ENCODE results near the gene DEDD. TPM values are rescaled to one million over a fixed set of nuclear protein-coding genes. Genes with fewer than 3 reads are reported as not detected.

Gene DEDD
- total RNA-seq, 1 experiment from 2014 or later = 32.8 TPM

DNA sequence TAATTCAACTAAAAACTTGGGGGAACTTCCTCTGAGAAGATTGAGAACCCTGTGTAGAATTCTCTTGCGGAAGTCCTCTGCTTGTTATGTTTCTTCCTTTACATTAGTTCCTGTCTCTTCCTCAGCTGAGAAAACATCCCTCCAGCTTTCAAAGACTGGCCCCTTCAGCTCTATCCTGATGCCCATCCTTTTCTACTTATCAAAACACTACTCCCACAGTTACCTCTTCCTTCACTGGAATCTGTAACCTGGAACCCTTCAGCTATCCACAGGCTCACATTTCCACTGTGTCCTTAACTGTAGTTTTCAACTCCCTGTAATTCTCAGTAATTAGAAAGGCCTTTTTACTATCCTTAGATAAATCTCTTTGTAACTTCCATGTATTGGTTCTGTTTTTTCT lies 6.0 kb upstream of the DEDD start (continued):
- no peak for TF ChIP-seq POLR2A (IDR thresholded peaks at IDR 0.05; ENCODE audit: borderline replicate concordance, extremely low read depth, insufficient read depth, insufficient read length)

DNA sequence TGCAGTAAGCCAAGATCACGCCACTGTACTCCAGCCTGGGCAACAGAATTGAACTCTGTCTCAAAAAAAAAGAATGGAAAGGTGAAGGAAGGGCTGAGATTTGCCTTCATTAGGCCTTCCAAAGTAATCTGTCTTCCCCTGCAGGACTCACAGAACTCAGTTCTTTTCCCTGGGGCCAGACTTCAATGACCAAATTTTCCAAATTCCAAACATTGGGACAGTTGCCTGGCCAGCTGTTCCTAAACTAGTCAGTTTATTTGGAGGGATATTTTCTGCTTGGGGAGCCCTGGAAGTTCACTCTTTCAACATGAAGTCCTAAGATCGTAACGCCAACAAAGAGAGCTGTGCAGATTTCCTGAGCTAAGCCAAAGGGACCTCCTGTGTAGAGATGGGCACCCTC lies 5.4 kb upstream of the DEDD start:
- no peak for DNase-seq (ENCODE audit: low read depth, low spot score)
- Histone ChIP-seq H3K4me1 (ENCODE audit: control insufficient read depth in 1 of 2, insufficient read depth in 2 of 2, low read length in 2 of 2) (peaks cover 7 to 9% of the 10 kb centered on the region in 2 experiments; a peak in 2 of 4 replicates), H3K4me2 (ENCODE audit: low read length) (no peak overlapping the region), H3K9ac (ENCODE audit: low read length) (no peak overlapping the region), H3K9me3 (ENCODE audit: control insufficient read depth in 1 of 2, insufficient read depth in 1 of 2, low read depth in 1 of 2, low read length in 2 of 2) (no peaks in the 10 kb centered on the region), H3K79me2 (ENCODE audit: insufficient read depth, low read length) (peaks cover 15% of the 10 kb centered on the region), H3K36me3 (ENCODE audit: control insufficient read depth in 1 of 2, insufficient read depth in 2 of 2, low read length in 2 of 2) (no peaks in the 10 kb centered on the region), H4K20me1 (ENCODE audit: insufficient read depth) (no peaks in the 10 kb centered on the region), H3K27me3 (ENCODE audit: insufficient read depth, low read length) (no peaks in the 10 kb centered on the region), H3K4me3 (replicated peaks in 1 of 2; ENCODE audit: low read depth in 1 of 2, low read length in 2 of 2) (no peak overlapping the region), H3K9me2 (ENCODE audit: insufficient read depth) (no peaks in the 10 kb centered on the region), H3K27ac (ENCODE audit: low read depth, low read length) (no peak overlapping the region), H2AFZ (ENCODE audit: low read depth, low read length, poor library complexity, severe bottlenecking) (no peak overlapping the region)
- CTCF ChIA-PET = interaction anchor here (0.9 to 1.4 kb wide), 3 partner anchors 66 to 303 kb away, joined by 3 to 4 read pairs (median 3); no protein-coding TSS in a partner anchor
- no TSS peak for BruUV-seq (replicated peaks)
- RAD21 ChIA-PET (ENCODE audit: low non-redundant PET in 1 of 2, low total read pairs in 2 of 2, uncharacterized antibody in 2 of 2, unreplicated experiment in 2 of 2) = no interaction called here
- POLR2A ChIA-PET = no interaction called here
- intact Hi-C loops (cut with micrococcal nuclease) = loop anchor here (5.0 kb wide), 1 partner anchor 301 kb away; no protein-coding TSS in a partner anchor
- ATAC-seq = no peak
- TF ChIP-seq EZH2 (IDR thresholded peaks at IDR 0.05) = no peak
- TF ChIP-seq, protein P1, sequence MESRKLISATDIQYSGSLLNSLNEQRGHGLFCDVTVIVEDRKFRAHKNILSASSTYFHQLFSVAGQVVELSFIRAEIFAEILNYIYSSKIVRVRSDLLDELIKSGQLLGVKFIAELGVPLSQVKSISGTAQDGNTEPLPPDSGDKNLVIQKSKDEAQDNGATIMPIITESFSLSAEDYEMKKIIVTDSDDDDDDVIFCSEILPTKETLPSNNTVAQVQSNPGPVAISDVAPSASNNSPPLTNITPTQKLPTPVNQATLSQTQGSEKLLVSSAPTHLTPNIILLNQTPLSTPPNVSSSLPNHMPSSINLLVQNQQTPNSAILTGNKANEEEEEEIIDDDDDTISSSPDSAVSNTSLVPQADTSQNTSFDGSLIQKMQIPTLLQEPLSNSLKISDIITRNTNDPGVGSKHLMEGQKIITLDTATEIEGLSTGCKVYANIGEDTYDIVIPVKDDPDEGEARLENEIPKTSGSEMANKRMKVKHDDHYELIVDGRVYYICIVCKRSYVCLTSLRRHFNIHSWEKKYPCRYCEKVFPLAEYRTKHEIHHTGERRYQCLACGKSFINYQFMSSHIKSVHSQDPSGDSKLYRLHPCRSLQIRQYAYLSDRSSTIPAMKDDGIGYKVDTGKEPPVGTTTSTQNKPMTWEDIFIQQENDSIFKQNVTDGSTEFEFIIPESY (IDR thresholded peaks at IDR 0.05; ENCODE audit: extremely low read depth, insufficient replicate concordance, low read length) = no peak
- TF ChIP-seq EZH2phosphoT487 (IDR thresholded peaks at IDR 0.05; ENCODE audit: borderline replicate concordance) = no peak
- TF ChIP-seq YY1 (IDR thresholded peaks at IDR 0.05; ENCODE audit: extremely low read depth, insufficient replicate concordance, low read depth, low read length) = no peak
- TF ChIP-seq SRF (IDR thresholded peaks at IDR 0.05; ENCODE audit: low read depth) = no peak
- no peak for TF ChIP-seq ELF1 (IDR thresholded peaks at IDR 0.05; ENCODE audit: borderline replicate concordance, low read depth)
- no peak for TF ChIP-seq ZNF274 (IDR thresholded peaks at IDR 0.05; ENCODE audit: low read depth, low read length)
- TF ChIP-seq FOSL1 (IDR thresholded peaks at IDR 0.05; ENCODE audit: low read depth) = no peak
- TF ChIP-seq, protein P2, sequence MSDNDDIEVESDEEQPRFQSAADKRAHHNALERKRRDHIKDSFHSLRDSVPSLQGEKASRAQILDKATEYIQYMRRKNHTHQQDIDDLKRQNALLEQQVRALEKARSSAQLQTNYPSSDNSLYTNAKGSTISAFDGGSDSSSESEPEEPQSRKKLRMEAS (IDR thresholded peaks at IDR 0.05) = no peak
- no peak for TF ChIP-seq RAD21 (IDR thresholded peaks at IDR 0.05; ENCODE audit: low read depth)
- no peak for TF ChIP-seq TCF7L2 (IDR thresholded peaks at IDR 0.05; ENCODE audit: borderline replicate concordance, extremely low read depth, insufficient read depth, insufficient read length)
- TF ChIP-seq CEBPB (IDR thresholded peaks at IDR 0.05; ENCODE audit: low read depth) = no peak
- TF ChIP-seq, protein P3, sequence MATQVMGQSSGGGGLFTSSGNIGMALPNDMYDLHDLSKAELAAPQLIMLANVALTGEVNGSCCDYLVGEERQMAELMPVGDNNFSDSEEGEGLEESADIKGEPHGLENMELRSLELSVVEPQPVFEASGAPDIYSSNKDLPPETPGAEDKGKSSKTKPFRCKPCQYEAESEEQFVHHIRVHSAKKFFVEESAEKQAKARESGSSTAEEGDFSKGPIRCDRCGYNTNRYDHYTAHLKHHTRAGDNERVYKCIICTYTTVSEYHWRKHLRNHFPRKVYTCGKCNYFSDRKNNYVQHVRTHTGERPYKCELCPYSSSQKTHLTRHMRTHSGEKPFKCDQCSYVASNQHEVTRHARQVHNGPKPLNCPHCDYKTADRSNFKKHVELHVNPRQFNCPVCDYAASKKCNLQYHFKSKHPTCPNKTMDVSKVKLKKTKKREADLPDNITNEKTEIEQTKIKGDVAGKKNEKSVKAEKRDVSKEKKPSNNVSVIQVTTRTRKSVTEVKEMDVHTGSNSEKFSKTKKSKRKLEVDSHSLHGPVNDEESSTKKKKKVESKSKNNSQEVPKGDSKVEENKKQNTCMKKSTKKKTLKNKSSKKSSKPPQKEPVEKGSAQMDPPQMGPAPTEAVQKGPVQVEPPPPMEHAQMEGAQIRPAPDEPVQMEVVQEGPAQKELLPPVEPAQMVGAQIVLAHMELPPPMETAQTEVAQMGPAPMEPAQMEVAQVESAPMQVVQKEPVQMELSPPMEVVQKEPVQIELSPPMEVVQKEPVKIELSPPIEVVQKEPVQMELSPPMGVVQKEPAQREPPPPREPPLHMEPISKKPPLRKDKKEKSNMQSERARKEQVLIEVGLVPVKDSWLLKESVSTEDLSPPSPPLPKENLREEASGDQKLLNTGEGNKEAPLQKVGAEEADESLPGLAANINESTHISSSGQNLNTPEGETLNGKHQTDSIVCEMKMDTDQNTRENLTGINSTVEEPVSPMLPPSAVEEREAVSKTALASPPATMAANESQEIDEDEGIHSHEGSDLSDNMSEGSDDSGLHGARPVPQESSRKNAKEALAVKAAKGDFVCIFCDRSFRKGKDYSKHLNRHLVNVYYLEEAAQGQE (IDR thresholded peaks at IDR 0.05; ENCODE audit: low read depth) = no peak
- TF ChIP-seq, protein P4, sequence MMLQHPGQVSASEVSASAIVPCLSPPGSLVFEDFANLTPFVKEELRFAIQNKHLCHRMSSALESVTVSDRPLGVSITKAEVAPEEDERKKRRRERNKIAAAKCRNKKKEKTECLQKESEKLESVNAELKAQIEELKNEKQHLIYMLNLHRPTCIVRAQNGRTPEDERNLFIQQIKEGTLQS (IDR thresholded peaks at IDR 0.05) = no peak
- TF ChIP-seq JUND (IDR thresholded peaks at IDR 0.05) = no peak
- no peak for TF ChIP-seq SIN3A (IDR thresholded peaks at IDR 0.05; ENCODE audit: low read depth)
- TF ChIP-seq, protein P5, sequence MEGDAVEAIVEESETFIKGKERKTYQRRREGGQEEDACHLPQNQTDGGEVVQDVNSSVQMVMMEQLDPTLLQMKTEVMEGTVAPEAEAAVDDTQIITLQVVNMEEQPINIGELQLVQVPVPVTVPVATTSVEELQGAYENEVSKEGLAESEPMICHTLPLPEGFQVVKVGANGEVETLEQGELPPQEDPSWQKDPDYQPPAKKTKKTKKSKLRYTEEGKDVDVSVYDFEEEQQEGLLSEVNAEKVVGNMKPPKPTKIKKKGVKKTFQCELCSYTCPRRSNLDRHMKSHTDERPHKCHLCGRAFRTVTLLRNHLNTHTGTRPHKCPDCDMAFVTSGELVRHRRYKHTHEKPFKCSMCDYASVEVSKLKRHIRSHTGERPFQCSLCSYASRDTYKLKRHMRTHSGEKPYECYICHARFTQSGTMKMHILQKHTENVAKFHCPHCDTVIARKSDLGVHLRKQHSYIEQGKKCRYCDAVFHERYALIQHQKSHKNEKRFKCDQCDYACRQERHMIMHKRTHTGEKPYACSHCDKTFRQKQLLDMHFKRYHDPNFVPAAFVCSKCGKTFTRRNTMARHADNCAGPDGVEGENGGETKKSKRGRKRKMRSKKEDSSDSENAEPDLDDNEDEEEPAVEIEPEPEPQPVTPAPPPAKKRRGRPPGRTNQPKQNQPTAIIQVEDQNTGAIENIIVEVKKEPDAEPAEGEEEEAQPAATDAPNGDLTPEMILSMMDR (IDR thresholded peaks at IDR 0.05 in 2 of 3, conservative IDR thresholded peaks at IDR 0.05 in 1 of 3; ENCODE audit: borderline replicate concordance in 1 of 3, insufficient read depth in 1 of 3, low read depth in 2 of 3, low read length in 2 of 3) = no peak
- no peak for TF ChIP-seq POLR2A (IDR thresholded peaks at IDR 0.05; ENCODE audit: borderline replicate concordance, extremely low read depth, insufficient read depth, insufficient read length)

Data from HCT116 (cell line).